ENCODE results near the gene TIPARP.

- no peak for TF ChIP-seq CTCF (conservative IDR thresholded peaks at IDR 0.05; ENCODE audit: low read depth, low read length)
- TF ChIP-seq EZH2 (IDR thresholded peaks at IDR 0.05; ENCODE audit: borderline replicate concordance, low read depth, low read length, poor library complexity, severe bottlenecking) = no peak
Measured at GRCh38 chr3:156743859-156744258, 69.5 kb downstream of the TIPARP start.

Data from A673 (cell line).